WI38 (cell line): ENCODE results near the gene AP1B1.
A peak's percentile ranks its signal among the peaks of the same experiment; 100 is the strongest.

Experiments
- H3K4me3 ChIP-seq: 2 replicates; pipeline ENCODE4 v1.5.1; 2011; ENCODE audit warnings: low read depth, mild to moderate bottlenecking, control low read depth, low read length
- CTCF ChIP-seq: IDR thresholded peaks from 2 replicates; pipeline ENCODE4 v1.5.1; 2012; ENCODE audit warnings: low read depth, mild to moderate bottlenecking, control low read depth, low read length

Gene AP1B1

GRCh38 chr22:29396126-29396525, 7.8 kb upstream of the AP1B1 start:
- TF ChIP-seq CTCF = no peak
- H3K4me3 ChIP-seq = no peak overlapping the region

- peak; percentile 74 for TF ChIP-seq CTCF
Observed at GRCh38 chr22:29394931-29395581, 6.7 kb upstream of the AP1B1 start.

GRCh38 chr22:29393019-29393608, 4.7 kb upstream of the AP1B1 start:
- H3K4me3 ChIP-seq = no peak overlapping the region
- no peak for TF ChIP-seq CTCF

More at GRCh38 chr22:29394931-29395581, 6.7 kb upstream of the AP1B1 start:
- H3K4me3 ChIP-seq = no peak overlapping the region

- TF ChIP-seq CTCF = no peak
- H3K4me3 ChIP-seq = no peak overlapping the region
Observed at GRCh38 chr22:29391546-29391945, 3.2 kb upstream of the AP1B1 start.

- TF ChIP-seq CTCF = no peak
- H3K4me3 ChIP-seq = no peak overlapping the region
Observed at GRCh38 chr22:29390270-29390669, 1.9 kb upstream of the AP1B1 start.

- no peak for TF ChIP-seq CTCF
- peak overlapping the region; percentile 84 for H3K4me3 ChIP-seq
Observed at GRCh38 chr22:29388759-29389090, 355 bp upstream of the AP1B1 start.

- no peak overlapping the region for H3K4me3 ChIP-seq
- TF ChIP-seq CTCF = no peak
Observed at GRCh38 chr22:29386708-29387107, 1.7 kb downstream of the AP1B1 start.
